Stimulated activated CD4-positive, alpha-beta T cell treated with anti-CD3 and anti-CD28 coated beads, Interleukin-4, amount 100 ng/mL, for 24 hours (primary cell): ENCODE measurements around the gene SMAP1.

Experiments
- DNase-seq: peaks from one replicate; pipeline ENCODE4 v3.0.0-alpha.2; 2020

SMAP1 gene

GRCh38 chr6:70903665-70904452 is 236.2 kb downstream of the SMAP1 start:
- DNase-seq, result no peak

DNA sequence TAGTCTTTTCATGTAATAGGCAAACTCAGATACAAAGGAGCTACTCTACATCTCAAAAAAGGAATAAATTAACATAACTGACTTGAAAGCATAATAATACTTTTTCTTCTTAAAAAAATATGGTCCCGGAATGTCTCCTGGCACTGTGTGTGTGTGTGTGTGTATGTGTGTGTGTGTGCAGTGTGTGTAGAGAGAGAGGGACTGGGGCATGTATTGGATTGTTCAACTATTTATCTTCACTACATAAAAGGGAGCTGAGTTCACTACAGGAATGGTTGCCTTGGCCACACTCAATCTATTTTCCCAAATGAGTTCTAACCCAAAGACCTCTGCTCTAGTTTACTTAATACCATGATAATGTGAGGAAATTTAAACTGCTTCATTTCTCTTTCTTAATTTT is 238.1 kb downstream of the SMAP1 start:
- DNase-seq, result no peak
